ENCODE measurements around the gene TBCK.

The TBCK gene

GRCh38 chr4:106299977-106300376 is 16.0 kb downstream of the TBCK start:
- TF ChIP-seq CTCF (conservative IDR thresholded peaks at IDR 0.05): no peak
- H3K27ac ChIP-seq: no peak overlapping the region

- H3K27ac ChIP-seq: no peak overlapping the region
- TF ChIP-seq CTCF (conservative IDR thresholded peaks at IDR 0.05): no peak
Observed at GRCh38 chr4:106297245-106298035, 18.6 kb downstream of the TBCK start.

- TF ChIP-seq CTCF (conservative IDR thresholded peaks at IDR 0.05): no peak
- H3K27ac ChIP-seq: no peak overlapping the region
Observed at GRCh38 chr4:106294062-106294461, 21.9 kb downstream of the TBCK start.

GRCh38 chr4:106291678-106292077 is 24.3 kb downstream of the TBCK start:
- no peak overlapping the region for H3K27ac ChIP-seq
- TF ChIP-seq CTCF (conservative IDR thresholded peaks at IDR 0.05): no peak

- no peak overlapping the region for H3K27ac ChIP-seq
- TF ChIP-seq CTCF (conservative IDR thresholded peaks at IDR 0.05): no peak
Observed at GRCh38 chr4:106289737-106290136, 26.3 kb downstream of the TBCK start.

- no peak for TF ChIP-seq CTCF (conservative IDR thresholded peaks at IDR 0.05)
- no peak overlapping the region for H3K27ac ChIP-seq
Observed at GRCh38 chr4:106287353-106287969, 28.5 kb downstream of the TBCK start.

- no peak for TF ChIP-seq CTCF (conservative IDR thresholded peaks at IDR 0.05)
- no peak overlapping the region for H3K27ac ChIP-seq
Observed at GRCh38 chr4:106286611-106287010, 29.4 kb downstream of the TBCK start.
